ENCODE measurements around the gene PASK.

GRCh38 chr2:241070361-241070760 lies 78.9 kb downstream of the PASK start:
- TF ChIP-seq, protein P1, sequence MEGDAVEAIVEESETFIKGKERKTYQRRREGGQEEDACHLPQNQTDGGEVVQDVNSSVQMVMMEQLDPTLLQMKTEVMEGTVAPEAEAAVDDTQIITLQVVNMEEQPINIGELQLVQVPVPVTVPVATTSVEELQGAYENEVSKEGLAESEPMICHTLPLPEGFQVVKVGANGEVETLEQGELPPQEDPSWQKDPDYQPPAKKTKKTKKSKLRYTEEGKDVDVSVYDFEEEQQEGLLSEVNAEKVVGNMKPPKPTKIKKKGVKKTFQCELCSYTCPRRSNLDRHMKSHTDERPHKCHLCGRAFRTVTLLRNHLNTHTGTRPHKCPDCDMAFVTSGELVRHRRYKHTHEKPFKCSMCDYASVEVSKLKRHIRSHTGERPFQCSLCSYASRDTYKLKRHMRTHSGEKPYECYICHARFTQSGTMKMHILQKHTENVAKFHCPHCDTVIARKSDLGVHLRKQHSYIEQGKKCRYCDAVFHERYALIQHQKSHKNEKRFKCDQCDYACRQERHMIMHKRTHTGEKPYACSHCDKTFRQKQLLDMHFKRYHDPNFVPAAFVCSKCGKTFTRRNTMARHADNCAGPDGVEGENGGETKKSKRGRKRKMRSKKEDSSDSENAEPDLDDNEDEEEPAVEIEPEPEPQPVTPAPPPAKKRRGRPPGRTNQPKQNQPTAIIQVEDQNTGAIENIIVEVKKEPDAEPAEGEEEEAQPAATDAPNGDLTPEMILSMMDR (IDR thresholded peaks at IDR 0.05) = no peak
- TF ChIP-seq POLR2A (IDR thresholded peaks at IDR 0.05) = no peak
